OCI-LY3 (cell line): ENCODE data around the gene AKR7A3.

Experiments
- H2AFZ ChIP-seq: fragments of 200-600, 300-600 bp; shearing (Covaris generic); 2 replicates; pipeline ENCODE4 v1.6.0; 2014; ENCODE audit warnings: antibody characterized with exemption, low read depth, low read length
- H3K27ac ChIP-seq: fragments of 200-600, 300-600 bp; sonication (generic); 2 replicates; pipeline ENCODE4 v1.5.1; 2014; ENCODE audit warnings: mild to moderate bottlenecking, low read length, moderate library complexity, mixed read lengths
- H3K27me3 ChIP-seq: fragments of 200-600, 300-600 bp; sonication (generic); 2 replicates; pipeline ENCODE4 v1.6.1; 2014; ENCODE audit warnings: low read depth, low read length, mixed read lengths
- H3K36me3 ChIP-seq: fragments of 200-600, 300-600 bp; sonication (generic); replicated peaks from 2 replicates; pipeline ENCODE3; 2014; ENCODE audit warnings: low read depth, low read length, mixed read lengths
- H3K4me1 ChIP-seq: fragments of 300-600, 200-600 bp; sonication (generic); 2 replicates; pipeline ENCODE4 v1.6.1; 2014; ENCODE audit warnings: low read length, mixed read lengths
- H3K4me2 ChIP-seq: fragments of 200-600, 300-600 bp; sonication (generic); 2 replicates; pipeline ENCODE4 v1.6.1; 2014; ENCODE audit warnings: low read length, mixed read lengths
- H3K4me3 ChIP-seq: fragments of 300-600, 200-600 bp; sonication (generic); 2 replicates; pipeline ENCODE4 v1.5.1; 2014; ENCODE audit warnings: antibody characterized with exemption, mild to moderate bottlenecking, low read length, moderate library complexity
- H3K79me2 ChIP-seq: fragments of 300-600, 200-600 bp; shearing (Covaris generic); 2 replicates; pipeline ENCODE4 v1.6.1; 2014; ENCODE audit warnings: mild to moderate bottlenecking, low read length, mixed read lengths
- H3K9ac ChIP-seq: fragments of 300-600, 200-600 bp; shearing (Covaris generic); 2 replicates; pipeline ENCODE4 v1.6.0; 2014; ENCODE audit warnings: mild to moderate bottlenecking, low read length, moderate library complexity
- H3K9me3 ChIP-seq: fragments of 200-600, 300-600 bp; shearing (Covaris generic); 2 replicates; pipeline ENCODE4 v1.6.1; 2014; ENCODE audit warnings: low read length, mixed read lengths; ENCODE audit not compliant: insufficient read depth
- H4K20me1 ChIP-seq: fragments of 200-600, 300-600 bp; sonication (generic); 2 replicates; pipeline ENCODE4 v1.6.1; 2016; ENCODE audit warnings: low read length, mixed read lengths; ENCODE audit not compliant: insufficient read depth
- EZH2phosphoT487 ChIP-seq: fragments of 200-600 bp; shearing (Covaris generic); IDR thresholded peaks from 2 replicates; pipeline ENCODE4 v1.6.1; 2018; ENCODE audit warnings: antibody characterized with exemption, mixed run types, low read depth
- TF ChIP-seq, protein P1 (sequence below): fragments of 200-600, 300-600 bp; sonication (generic); IDR thresholded peaks from 2 replicates; pipeline ENCODE4 v1.5.1; 2014; ENCODE audit warnings: antibody characterized with exemption, low read length, low read depth

Gene AKR7A3

DNA sequence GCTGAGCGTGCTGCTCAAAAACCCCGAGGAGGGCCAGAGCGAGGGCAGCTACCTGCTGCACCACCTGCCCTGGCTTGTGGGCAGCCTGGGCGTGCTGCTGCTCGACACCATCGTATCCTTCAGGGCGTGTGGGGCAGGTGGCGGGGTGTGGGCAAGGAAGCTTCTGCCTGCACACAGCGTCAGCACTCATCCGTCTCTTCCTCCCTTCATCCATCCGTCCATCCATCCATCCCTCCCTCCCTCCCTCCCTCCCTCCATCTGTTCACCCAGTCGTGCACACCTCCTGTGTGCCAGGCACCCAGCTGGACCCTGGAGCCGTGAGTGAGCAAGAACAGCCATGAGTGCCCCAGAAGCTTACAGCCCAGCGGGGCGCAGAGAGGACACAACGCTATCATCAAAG is 38.7 kb upstream of the AKR7A3 start:
- Histone ChIP-seq H3K9me3 (no peaks in the 10 kb centered on the region), H4K20me1 (no peaks in the 10 kb centered on the region), H3K36me3 (peaks cover 6% of the 10 kb centered on the region), H3K4me3 (no peak overlapping the region), H3K9ac (no peak overlapping the region), H3K79me2 (no peaks in the 10 kb centered on the region), H3K4me2 (no peak overlapping the region), H3K27ac (no peak overlapping the region), H3K4me1 (no peaks in the 10 kb centered on the region), H3K27me3 (no peaks in the 10 kb centered on the region), H2AFZ (no peak overlapping the region)
- TF ChIP-seq EZH2phosphoT487: no peak
- TF ChIP-seq, protein P1, sequence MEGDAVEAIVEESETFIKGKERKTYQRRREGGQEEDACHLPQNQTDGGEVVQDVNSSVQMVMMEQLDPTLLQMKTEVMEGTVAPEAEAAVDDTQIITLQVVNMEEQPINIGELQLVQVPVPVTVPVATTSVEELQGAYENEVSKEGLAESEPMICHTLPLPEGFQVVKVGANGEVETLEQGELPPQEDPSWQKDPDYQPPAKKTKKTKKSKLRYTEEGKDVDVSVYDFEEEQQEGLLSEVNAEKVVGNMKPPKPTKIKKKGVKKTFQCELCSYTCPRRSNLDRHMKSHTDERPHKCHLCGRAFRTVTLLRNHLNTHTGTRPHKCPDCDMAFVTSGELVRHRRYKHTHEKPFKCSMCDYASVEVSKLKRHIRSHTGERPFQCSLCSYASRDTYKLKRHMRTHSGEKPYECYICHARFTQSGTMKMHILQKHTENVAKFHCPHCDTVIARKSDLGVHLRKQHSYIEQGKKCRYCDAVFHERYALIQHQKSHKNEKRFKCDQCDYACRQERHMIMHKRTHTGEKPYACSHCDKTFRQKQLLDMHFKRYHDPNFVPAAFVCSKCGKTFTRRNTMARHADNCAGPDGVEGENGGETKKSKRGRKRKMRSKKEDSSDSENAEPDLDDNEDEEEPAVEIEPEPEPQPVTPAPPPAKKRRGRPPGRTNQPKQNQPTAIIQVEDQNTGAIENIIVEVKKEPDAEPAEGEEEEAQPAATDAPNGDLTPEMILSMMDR: no peak

DNA sequence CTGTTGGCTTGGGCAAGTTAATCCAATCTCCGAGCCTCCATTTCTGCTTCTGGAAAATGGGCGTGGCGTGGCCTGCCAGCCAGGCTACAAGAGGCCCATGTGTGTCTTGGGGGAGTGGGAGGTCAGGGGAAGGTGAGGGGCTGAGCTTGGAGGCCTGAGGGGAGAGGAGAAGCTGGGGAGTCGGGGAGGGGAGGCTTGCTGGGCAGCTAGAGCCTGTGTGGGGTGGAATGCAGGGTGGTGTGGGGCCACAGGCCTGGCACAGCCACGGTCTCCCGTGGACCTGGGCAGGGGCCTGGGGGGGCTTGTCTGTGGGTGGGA is 38.1 kb upstream of the AKR7A3 start:
- Histone ChIP-seq H3K79me2 (no peaks in the 10 kb centered on the region), H3K9ac (no peak overlapping the region), H3K4me3 (no peak overlapping the region), H3K27me3 (no peaks in the 10 kb centered on the region), H3K36me3 (peaks cover 7% of the 10 kb centered on the region), H4K20me1 (no peaks in the 10 kb centered on the region), H3K27ac (no peak overlapping the region), H2AFZ (no peak overlapping the region), H3K9me3 (no peaks in the 10 kb centered on the region), H3K4me1 (no peaks in the 10 kb centered on the region), H3K4me2 (no peak overlapping the region)
- TF ChIP-seq, protein P1: no peak
- TF ChIP-seq EZH2phosphoT487: no peak

DNA sequence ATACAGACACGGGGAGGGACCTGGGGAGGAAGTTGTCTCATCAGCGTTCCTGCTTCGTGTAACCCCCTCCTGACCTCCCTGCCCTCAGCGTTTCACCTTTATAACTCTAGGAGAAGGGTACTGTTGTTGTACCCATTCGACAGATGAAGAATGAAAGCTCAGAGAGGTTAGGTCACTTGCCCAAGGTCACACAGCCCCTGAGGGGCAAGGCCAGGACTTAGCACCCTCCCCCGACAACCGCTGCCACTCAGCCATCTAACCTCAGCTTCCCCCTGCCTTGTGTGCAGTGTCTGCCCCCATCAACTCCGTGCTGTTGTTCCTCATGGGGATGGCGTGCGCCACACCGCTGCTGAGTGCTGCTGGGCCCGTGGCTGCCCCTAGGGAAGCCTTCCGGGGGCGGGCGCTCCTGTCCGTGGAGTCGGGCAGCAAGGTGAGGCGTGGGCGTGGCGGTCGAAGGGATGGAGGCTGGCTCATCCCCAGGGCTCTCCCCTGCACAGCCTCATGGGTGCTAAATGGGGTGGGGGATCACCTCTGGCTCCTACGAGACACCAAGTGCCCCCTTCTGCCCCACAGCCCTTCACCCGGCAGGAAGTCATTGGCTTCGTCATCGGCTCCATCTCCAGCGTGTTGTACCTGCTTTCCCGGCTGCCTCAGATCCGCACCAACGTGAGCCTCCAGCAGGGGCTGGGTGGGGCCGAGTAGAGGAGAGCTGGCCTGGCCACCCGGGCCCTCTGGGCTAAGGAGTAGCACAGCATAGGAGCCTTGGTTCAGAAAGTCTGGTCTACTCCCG is 37.6 kb upstream of the AKR7A3 start:
- H3K79me2 ChIP-seq: no peaks in the 10 kb centered on the region
- H3K4me2 ChIP-seq: no peak overlapping the region
- H4K20me1 ChIP-seq: no peaks in the 10 kb centered on the region
- H2AFZ ChIP-seq: no peak overlapping the region
- no peak overlapping the region for H3K27ac ChIP-seq
- no peaks in the 10 kb centered on the region for H3K27me3 ChIP-seq
- H3K4me1 ChIP-seq: no peaks in the 10 kb centered on the region
- H3K36me3 ChIP-seq: peaks cover 7% of the 10 kb centered on the region
- no peak for TF ChIP-seq EZH2phosphoT487
- TF ChIP-seq, protein P1: no peak
- H3K9me3 ChIP-seq: no peaks in the 10 kb centered on the region
- H3K4me3 ChIP-seq: no peak overlapping the region
- H3K9ac ChIP-seq: no peak overlapping the region

DNA sequence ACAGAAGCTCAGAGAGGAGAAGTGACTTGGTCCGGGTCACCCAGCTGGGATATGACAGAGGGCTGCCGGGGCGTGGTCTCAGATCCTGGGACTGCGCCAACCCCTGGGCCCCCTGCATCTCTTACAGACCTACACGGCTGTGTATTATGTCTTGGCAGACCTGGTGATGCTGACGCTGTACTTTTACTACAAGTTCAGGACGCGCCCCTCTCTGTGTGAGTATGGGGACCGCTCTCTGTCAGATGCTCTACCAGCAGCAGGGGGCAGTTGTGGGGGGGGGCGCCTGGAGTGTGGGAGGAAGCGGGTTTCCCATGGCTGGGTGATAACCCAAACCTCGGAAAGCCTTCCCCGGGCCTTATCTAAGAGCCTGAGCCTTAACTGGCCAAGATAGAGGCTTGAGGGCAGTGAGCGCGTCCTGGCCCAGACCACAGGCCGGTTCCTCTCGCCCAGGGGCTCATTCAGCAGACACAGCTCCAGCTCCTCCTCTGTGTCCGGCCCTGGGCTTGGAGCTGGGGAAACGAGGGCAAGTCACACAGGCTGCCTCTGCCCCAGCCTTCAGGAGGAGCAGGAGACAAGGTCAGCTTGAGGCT is 36.9 kb upstream of the AKR7A3 start:
- Histone ChIP-seq H2AFZ (no peak overlapping the region), H3K9me3 (no peaks in the 10 kb centered on the region), H3K4me3 (no peak overlapping the region), H3K27me3 (no peaks in the 10 kb centered on the region), H3K79me2 (no peaks in the 10 kb centered on the region), H3K9ac (no peak overlapping the region), H4K20me1 (no peaks in the 10 kb centered on the region), H3K36me3 (peaks cover 7% of the 10 kb centered on the region), H3K4me2 (no peak overlapping the region), H3K27ac (no peak overlapping the region), H3K4me1 (no peaks in the 10 kb centered on the region)
- TF ChIP-seq EZH2phosphoT487: no peak
- TF ChIP-seq, protein P1: no peak
